PC-3 (cell line): ENCODE results near the gene PRM3.

Experiments used
- CTCF ChIP-seq: fragments of 300-600 bp; sonication (generic); conservative IDR thresholded peaks from 2 replicates; pipeline ENCODE4 v1.5.1; 2017; ENCODE audit warnings: antibody characterized with exemption, low read depth, mild to moderate bottlenecking, low read length
- EZH2 ChIP-seq: fragments of 300-600 bp; sonication (generic); IDR thresholded peaks from one replicate; pipeline ENCODE4 v1.6.1; 2017; ENCODE audit warnings: antibody characterized with exemption, mild to moderate bottlenecking, low read length; ENCODE audit not compliant: unreplicated experiment
- EZH2phosphoT487 ChIP-seq: fragments of 300-600 bp; sonication (generic); IDR thresholded peaks from 2 replicates; pipeline ENCODE4 v1.6.1; 2018; ENCODE audit warnings: mild to moderate bottlenecking, antibody characterized with exemption, low read length, borderline replicate concordance

GRCh38 chr16:11245222-11245737 is 28.1 kb downstream of the PRM3 start:
- TF ChIP-seq CTCF, result no peak
- no peak for TF ChIP-seq EZH2phosphoT487
- TF ChIP-seq EZH2, result no peak
